Measurements from ENCODE around the gene HEXD.

Gene HEXD

DNA sequence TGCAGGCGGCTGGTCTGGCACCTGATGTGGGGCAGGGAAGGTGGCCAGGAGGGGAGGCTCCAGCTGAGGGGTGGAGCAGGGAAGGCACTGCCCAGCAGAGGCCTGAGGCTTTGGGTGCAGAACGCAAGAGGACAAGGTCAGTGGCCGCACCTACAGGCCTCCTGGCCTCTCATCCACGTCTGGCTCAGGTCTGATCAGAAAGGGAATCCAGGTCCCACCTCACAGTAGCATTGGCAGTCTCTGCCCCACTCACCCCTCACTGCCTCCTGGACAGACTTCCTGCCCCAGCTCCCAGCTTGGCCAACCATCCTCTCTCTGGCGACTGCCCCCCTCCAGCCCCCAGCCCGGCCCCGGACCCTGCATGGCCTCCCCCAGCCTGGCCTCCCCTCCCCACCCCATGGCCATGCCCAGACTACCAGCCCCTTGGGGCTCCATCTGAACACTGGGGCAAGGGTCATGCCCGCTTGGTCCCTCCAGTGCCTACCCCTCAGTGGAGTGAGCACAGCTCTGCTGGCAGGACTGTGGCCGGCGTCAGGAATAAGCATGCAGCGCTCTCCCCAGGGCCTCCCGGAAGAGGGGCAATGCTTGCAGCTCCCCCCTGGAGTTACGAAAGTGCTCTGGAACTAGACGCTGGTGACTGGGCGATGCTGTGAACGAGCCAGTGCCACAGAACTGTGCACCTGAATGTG is 42.0 kb upstream of the HEXD start:
- no peak for TF ChIP-seq REST (IDR thresholded peaks at IDR 0.05; ENCODE audit: insufficient read depth in 1 of 2, low read depth in 2 of 2, low read length in 2 of 2)
- TF ChIP-seq POLR2AphosphoS5 (IDR thresholded peaks at IDR 0.05; ENCODE audit: low read depth, low read length) = no peak
- no peak for TF ChIP-seq SIN3A (IDR thresholded peaks at IDR 0.05; ENCODE audit: borderline replicate concordance, insufficient read depth, low read length)
- TF ChIP-seq FOXP2 (optimal IDR thresholded peaks at IDR 0.05; ENCODE audit: borderline replicate concordance, extremely low read depth, extremely low read length, insufficient read depth) = no peak
- TF ChIP-seq TAF1 (IDR thresholded peaks at IDR 0.05; ENCODE audit: borderline replicate concordance, insufficient read depth, low read length) = no peak

GRCh38 chr17:82377924-82378740 is 40.0 kb upstream of the HEXD start:
- no peak for TF ChIP-seq SIN3A (IDR thresholded peaks at IDR 0.05; ENCODE audit: borderline replicate concordance, insufficient read depth, low read length)
- TF ChIP-seq FOXP2 (optimal IDR thresholded peaks at IDR 0.05; ENCODE audit: borderline replicate concordance, extremely low read depth, extremely low read length, insufficient read depth) = no peak
- TF ChIP-seq TAF1 (IDR thresholded peaks at IDR 0.05; ENCODE audit: borderline replicate concordance, insufficient read depth, low read length) = no peak
- TF ChIP-seq REST (IDR thresholded peaks at IDR 0.05; ENCODE audit: insufficient read depth in 1 of 2, low read depth in 2 of 2, low read length in 2 of 2) = no peak
- TF ChIP-seq POLR2AphosphoS5 (IDR thresholded peaks at IDR 0.05; ENCODE audit: low read depth, low read length) = no peak

GRCh38 chr17:82378741-82379021 is 39.5 kb upstream of the HEXD start:
- TF ChIP-seq TAF1 (IDR thresholded peaks at IDR 0.05; ENCODE audit: borderline replicate concordance, insufficient read depth, low read length) (no peak), POLR2AphosphoS5 (IDR thresholded peaks at IDR 0.05; ENCODE audit: low read depth, low read length) (no peak), FOXP2 (optimal IDR thresholded peaks at IDR 0.05; ENCODE audit: borderline replicate concordance, extremely low read depth, extremely low read length, insufficient read depth) (no peak), SIN3A (IDR thresholded peaks at IDR 0.05; ENCODE audit: borderline replicate concordance, insufficient read depth, low read length) (no peak), REST (IDR thresholded peaks at IDR 0.05; ENCODE audit: insufficient read depth in 1 of 2, low read depth in 2 of 2, low read length in 2 of 2) (no peak)

DNA sequence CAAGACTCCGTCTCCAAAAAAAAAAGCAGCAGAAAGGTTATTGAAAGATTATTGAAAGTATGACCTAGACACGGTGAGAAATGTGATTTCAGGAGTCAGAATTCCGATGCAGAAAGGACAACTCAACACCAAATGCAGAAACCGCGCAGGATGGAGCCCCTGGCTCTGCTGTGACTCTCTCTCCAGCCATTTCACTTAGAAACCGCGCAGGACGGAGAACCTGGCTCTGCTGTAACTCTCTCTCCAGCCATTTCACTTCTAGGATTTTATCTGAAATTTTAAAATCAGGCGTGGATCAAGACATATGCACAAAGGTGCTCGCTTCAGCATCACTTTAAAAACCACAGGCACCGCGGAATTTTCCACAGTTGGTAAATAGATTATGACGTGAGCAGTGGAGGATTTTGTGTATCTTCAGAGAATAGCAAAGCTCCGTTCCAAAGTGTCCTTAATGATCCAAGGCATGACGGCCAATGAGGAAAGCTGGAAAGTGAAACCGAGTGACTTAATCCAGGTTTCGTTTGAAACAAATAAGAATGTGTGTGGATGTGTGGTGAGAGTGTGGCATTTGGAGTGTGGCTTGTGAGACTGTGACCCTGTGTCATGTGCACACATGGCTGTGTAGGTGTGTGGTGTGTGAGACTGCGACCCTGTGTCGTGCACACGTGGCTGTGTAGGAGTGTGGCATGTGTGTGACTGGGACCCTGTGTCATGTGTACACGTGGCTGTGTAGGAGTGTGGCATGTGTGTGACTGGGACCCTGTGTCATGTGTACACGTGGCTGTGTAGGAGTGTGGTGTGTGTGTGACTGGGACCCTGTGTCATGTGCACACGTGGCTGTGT is 37.1 kb upstream of the HEXD start:
- no peak for TF ChIP-seq TAF1 (IDR thresholded peaks at IDR 0.05; ENCODE audit: borderline replicate concordance, insufficient read depth, low read length)
- no peak for TF ChIP-seq POLR2AphosphoS5 (IDR thresholded peaks at IDR 0.05; ENCODE audit: low read depth, low read length)
- TF ChIP-seq FOXP2 (optimal IDR thresholded peaks at IDR 0.05; ENCODE audit: borderline replicate concordance, extremely low read depth, extremely low read length, insufficient read depth) = no peak
- TF ChIP-seq REST (IDR thresholded peaks at IDR 0.05; ENCODE audit: insufficient read depth in 1 of 2, low read depth in 2 of 2, low read length in 2 of 2) = no peak
- TF ChIP-seq SIN3A (IDR thresholded peaks at IDR 0.05; ENCODE audit: borderline replicate concordance, insufficient read depth, low read length) = no peak
